Dendritic cell treated with granulocyte-macrophage colony-stimulating factor and Interleukin-4, amounts not matched to agents 40 ng/mL and 50 ng/mL, for 4 days (primary cell): ENCODE data around the gene SERTM1.

ENCODE experiments used
- H3K27ac Mint-ChIP-seq: one replicate; pipeline ENCODE4 v1.8.0; 2022; ENCODE audit warnings: mild to moderate bottlenecking, mixed read lengths
- H3K27me3 Mint-ChIP-seq: one replicate; pipeline ENCODE4 v1.8.0; 2022; ENCODE audit warnings: mild to moderate bottlenecking, mixed read lengths
- H3K36me3 Mint-ChIP-seq: one replicate; pipeline ENCODE4 v1.8.0; 2022; ENCODE audit warnings: low read depth, mixed read lengths
- H3K4me1 Mint-ChIP-seq: one replicate; pipeline ENCODE4 v1.8.0; 2022; ENCODE audit warnings: low read depth, mixed read lengths
- H3K4me3 Mint-ChIP-seq: one replicate; pipeline ENCODE4 v1.8.0; 2022; ENCODE audit warnings: mild to moderate bottlenecking, moderate library complexity, mixed read lengths
- H3K9me3 Mint-ChIP-seq: one replicate; pipeline ENCODE4 v1.8.0; 2022; ENCODE audit warnings: mixed read lengths
- intact Hi-C: fragments of 100-400 bp; cut with micrococcal nuclease; formaldehyde crosslinking; loops from one replicate; pipeline ENCODE4 v1.15.0; 2022

Gene SERTM1

GRCh38 chr13:36681894-36682624 lies 8.2 kb downstream of the SERTM1 start:
- Mint-ChIP-seq H3K4me3 (no peak overlapping the region), H3K27me3 (peaks cover 2% of the 10 kb centered on the region), H3K9me3 (no peaks in the 10 kb centered on the region), H3K27ac (no peak overlapping the region), H3K4me1 (no peaks in the 10 kb centered on the region), H3K36me3 (no peaks in the 10 kb centered on the region)
- intact Hi-C loops: no loop called here

GRCh38 chr13:36683701-36684100 lies 9.9 kb downstream of the SERTM1 start:
- H3K27me3 Mint-ChIP-seq: no peaks in the 10 kb centered on the region
- H3K9me3 Mint-ChIP-seq: no peaks in the 10 kb centered on the region
- H3K4me3 Mint-ChIP-seq: no peak overlapping the region
- no peaks in the 10 kb centered on the region for H3K4me1 Mint-ChIP-seq
- H3K27ac Mint-ChIP-seq: no peak overlapping the region
- intact Hi-C loops: no loop called here
- H3K36me3 Mint-ChIP-seq: no peaks in the 10 kb centered on the region

GRCh38 chr13:36685927-36686326 lies 12.1 kb downstream of the SERTM1 start:
- Mint-ChIP-seq H3K9me3 (no peaks in the 10 kb centered on the region), H3K27ac (no peak overlapping the region), H3K4me1 (no peaks in the 10 kb centered on the region), H3K27me3 (no peaks in the 10 kb centered on the region), H3K4me3 (no peak overlapping the region), H3K36me3 (no peaks in the 10 kb centered on the region)
- intact Hi-C loops: no loop called here

GRCh38 chr13:36696410-36697010 lies 22.7 kb downstream of the SERTM1 start:
- Mint-ChIP-seq H3K36me3 (no peaks in the 10 kb centered on the region), H3K27ac (no peak overlapping the region), H3K4me1 (no peaks in the 10 kb centered on the region), H3K9me3 (no peaks in the 10 kb centered on the region), H3K27me3 (peaks cover 7% of the 10 kb centered on the region), H3K4me3 (no peak overlapping the region)
- intact Hi-C loops: no loop called here

- H3K4me3 Mint-ChIP-seq: no peak overlapping the region
- no peaks in the 10 kb centered on the region for H3K36me3 Mint-ChIP-seq
- no peaks in the 10 kb centered on the region for H3K4me1 Mint-ChIP-seq
- intact Hi-C loops: no loop called here
- H3K9me3 Mint-ChIP-seq: no peaks in the 10 kb centered on the region
- peaks cover 4% of the 10 kb centered on the region for H3K27me3 Mint-ChIP-seq
- no peak overlapping the region for H3K27ac Mint-ChIP-seq
These were observed 26.4 kb downstream of the SERTM1 start for GRCh38 chr13:36700170-36700569.

- Mint-ChIP-seq H3K27ac (no peak overlapping the region), H3K4me3 (no peak overlapping the region)
- intact Hi-C loops: no loop called here
These were observed 32.9 kb downstream of the SERTM1 start for GRCh38 chr13:36706755-36707154.

GRCh38 chr13:36709136-36709890 lies 35.5 kb downstream of the SERTM1 start:
- H3K27ac Mint-ChIP-seq: no peak overlapping the region
- H3K27me3 Mint-ChIP-seq: no peaks in the 10 kb centered on the region
- no peaks in the 10 kb centered on the region for H3K9me3 Mint-ChIP-seq
- H3K4me3 Mint-ChIP-seq: no peak overlapping the region
- no peaks in the 10 kb centered on the region for H3K4me1 Mint-ChIP-seq
- no peaks in the 10 kb centered on the region for H3K36me3 Mint-ChIP-seq
- intact Hi-C loops: no loop called here

More at GRCh38 chr13:36706755-36707154, 32.9 kb downstream of the SERTM1 start:
- Mint-ChIP-seq H3K4me1 (no peaks in the 10 kb centered on the region), H3K27me3 (no peaks in the 10 kb centered on the region), H3K9me3 (no peaks in the 10 kb centered on the region), H3K36me3 (no peaks in the 10 kb centered on the region)

- Mint-ChIP-seq H3K9me3 (no peaks in the 10 kb centered on the region), H3K27me3 (no peaks in the 10 kb centered on the region), H3K36me3 (no peaks in the 10 kb centered on the region), H3K27ac (no peak overlapping the region), H3K4me1 (no peaks in the 10 kb centered on the region), H3K4me3 (no peak overlapping the region)
- intact Hi-C loops: no loop called here
These were observed 36.6 kb downstream of the SERTM1 start for GRCh38 chr13:36710396-36710795.

- no peaks in the 10 kb centered on the region for H3K36me3 Mint-ChIP-seq
- H3K9me3 Mint-ChIP-seq: no peaks in the 10 kb centered on the region
- no peak overlapping the region for H3K4me3 Mint-ChIP-seq
- no peak overlapping the region for H3K27ac Mint-ChIP-seq
- intact Hi-C loops: no loop called here
- H3K4me1 Mint-ChIP-seq: no peaks in the 10 kb centered on the region
- H3K27me3 Mint-ChIP-seq: no peaks in the 10 kb centered on the region
These were observed 38.5 kb downstream of the SERTM1 start for GRCh38 chr13:36712290-36712689.

GRCh38 chr13:36712770-36713169 lies 39.0 kb downstream of the SERTM1 start:
- Mint-ChIP-seq H3K36me3 (no peaks in the 10 kb centered on the region), H3K4me3 (no peak overlapping the region), H3K27me3 (no peaks in the 10 kb centered on the region), H3K27ac (no peak overlapping the region), H3K4me1 (no peaks in the 10 kb centered on the region), H3K9me3 (no peaks in the 10 kb centered on the region)
- intact Hi-C loops: no loop called here

- H3K4me1 Mint-ChIP-seq: no peaks in the 10 kb centered on the region
- H3K4me3 Mint-ChIP-seq: no peak overlapping the region
- intact Hi-C loops: no loop called here
These were observed 40.1 kb downstream of the SERTM1 start for GRCh38 chr13:36713887-36714286.

GRCh38 chr13:36715841-36716240 lies 42.0 kb downstream of the SERTM1 start:
- H3K27me3 Mint-ChIP-seq: no peaks in the 10 kb centered on the region
- intact Hi-C loops: no loop called here
- H3K4me1 Mint-ChIP-seq: no peaks in the 10 kb centered on the region
- no peaks in the 10 kb centered on the region for H3K9me3 Mint-ChIP-seq
- H3K4me3 Mint-ChIP-seq: no peak overlapping the region
- H3K36me3 Mint-ChIP-seq: no peaks in the 10 kb centered on the region
- H3K27ac Mint-ChIP-seq: no peak overlapping the region

More at GRCh38 chr13:36713887-36714286, 40.1 kb downstream of the SERTM1 start:
- Mint-ChIP-seq H3K27me3 (no peaks in the 10 kb centered on the region), H3K27ac (no peak overlapping the region), H3K9me3 (no peaks in the 10 kb centered on the region), H3K36me3 (no peaks in the 10 kb centered on the region)

- H3K27ac Mint-ChIP-seq: no peak overlapping the region
- no peaks in the 10 kb centered on the region for H3K9me3 Mint-ChIP-seq
- H3K36me3 Mint-ChIP-seq: no peaks in the 10 kb centered on the region
- no peaks in the 10 kb centered on the region for H3K27me3 Mint-ChIP-seq
- no peaks in the 10 kb centered on the region for H3K4me1 Mint-ChIP-seq
- no peak overlapping the region for H3K4me3 Mint-ChIP-seq
- intact Hi-C loops: no loop called here
These were observed 43.2 kb downstream of the SERTM1 start for GRCh38 chr13:36717017-36717416.

- H3K4me3 Mint-ChIP-seq: no peak overlapping the region
- intact Hi-C loops: no loop called here
- H3K9me3 Mint-ChIP-seq: no peaks in the 10 kb centered on the region
- H3K4me1 Mint-ChIP-seq: no peaks in the 10 kb centered on the region
- no peak overlapping the region for H3K27ac Mint-ChIP-seq
- no peaks in the 10 kb centered on the region for H3K27me3 Mint-ChIP-seq
- no peaks in the 10 kb centered on the region for H3K36me3 Mint-ChIP-seq
These were observed 44.2 kb downstream of the SERTM1 start for GRCh38 chr13:36717966-36718545.
